WTC11 (cell line): ENCODE measurements around the gene ARMC10. TPM values are rescaled to one million over a fixed set of nuclear protein-coding genes. Genes with fewer than 3 reads are reported as not detected.

Experiments used
- ATAC-seq: fragments of 200-7000 bp; cut with Tn5 transposase; 2 replicates; pipeline ENCODE4 v1.10.0; 2021; ENCODE audit warnings: mild to moderate bottlenecking, moderate library complexity
- CTCF ChIA-PET: fragments of 300-600 bp; sonication (Branson Sonifier 250); formaldehyde crosslinking; loops from one replicate; lab custom pipeline; 2021; ENCODE audit warnings: antibody characterized with exemption; lab: Charles Lee
- POLR2A ChIA-PET: fragments of 350-600 bp; sonication (Branson Sonifier 250); formaldehyde crosslinking; loops from one replicate; lab custom pipeline; 2021; ENCODE audit warnings: antibody characterized with exemption; lab: Charles Lee
- DNase-seq: peaks from one replicate; pipeline ENCODE4 v3.0.0; 2021; ENCODE audit warnings: low spot score
- H3K27ac Mint-ChIP-seq: 2 replicates; pipeline ENCODE4 v1.8.0; 2021; ENCODE audit warnings: mixed read lengths
- H3K27me3 Mint-ChIP-seq: 2 replicates; pipeline ENCODE4 v1.8.0; 2021; ENCODE audit warnings: low read depth, mild to moderate bottlenecking, moderate library complexity, mixed read lengths
- H3K36me3 Mint-ChIP-seq: 2 replicates; pipeline ENCODE4 v1.8.0; 2021; ENCODE audit warnings: mixed read lengths
- H3K4me1 Mint-ChIP-seq: 2 replicates; pipeline ENCODE4 v1.8.0; 2022; ENCODE audit warnings: mixed read lengths
- H3K4me3 Mint-ChIP-seq: 2 replicates; pipeline ENCODE4 v1.8.0; 2021; ENCODE audit warnings: mild to moderate bottlenecking, moderate library complexity, mixed read lengths
- H3K9me3 Mint-ChIP-seq: 2 replicates; pipeline ENCODE4 v1.8.0; 2021; ENCODE audit warnings: mixed read lengths
- ARID4B ChIP-seq: sonication (generic); formaldehyde crosslinking; IDR thresholded peaks from 2 replicates; pipeline ENCODE4 v1.8.0; 2023; ENCODE audit warnings: missing genetic modification reagents, mild to moderate bottlenecking, borderline replicate concordance
- E2F5 ChIP-seq: sonication (generic); formaldehyde crosslinking; IDR thresholded peaks from 2 replicates; pipeline ENCODE4 v1.8.1; 2022; ENCODE audit warnings: mild to moderate bottlenecking, moderate library complexity, missing genetic modification reagents
- ETV6 ChIP-seq: sonication (generic); formaldehyde crosslinking; IDR thresholded peaks from 2 replicates; pipeline ENCODE4 v1.8.1; 2022; ENCODE audit warnings: mild to moderate bottlenecking, missing genetic modification reagents
- GABPB1 ChIP-seq: sonication (generic); formaldehyde crosslinking; IDR thresholded peaks from 2 replicates; pipeline ENCODE4 v1.8.1; 2023; ENCODE audit warnings: mild to moderate bottlenecking, missing genetic modification reagents
- IRF1 ChIP-seq: sonication (generic); formaldehyde crosslinking; IDR thresholded peaks from 2 replicates; pipeline ENCODE4 v1.8.0; 2023; ENCODE audit warnings: missing genetic modification reagents
- MXD4 ChIP-seq: fragments of 250-450 bp; sonication (Bioruptor Pico); IDR thresholded peaks from 2 replicates; pipeline ENCODE4 v1.8.0; 2021; ENCODE audit warnings: mild to moderate bottlenecking, moderate library complexity, borderline replicate concordance
- NFE2L1 ChIP-seq: sonication (generic); formaldehyde crosslinking; IDR thresholded peaks from 2 replicates; pipeline ENCODE4 v1.8.1; 2023; ENCODE audit warnings: missing genetic modification reagents
- NR2C2 ChIP-seq: sonication (generic); formaldehyde crosslinking; IDR thresholded peaks from 2 replicates; pipeline ENCODE4 v1.8.0; 2022; ENCODE audit warnings: mild to moderate bottlenecking, missing genetic modification reagents
- OVOL2 ChIP-seq: fragments of 250-450 bp; sonication (Bioruptor Pico); IDR thresholded peaks from 2 replicates; pipeline ENCODE4 v1.9.0; 2021; ENCODE audit warnings: mild to moderate bottlenecking, borderline replicate concordance
- PRDM15 ChIP-seq: sonication (generic); formaldehyde crosslinking; IDR thresholded peaks from 2 replicates; pipeline ENCODE4 v1.8.0; 2022; ENCODE audit warnings: missing genetic modification reagents
- PREB ChIP-seq: sonication (generic); formaldehyde crosslinking; IDR thresholded peaks from 2 replicates; pipeline ENCODE4 v1.8.1; 2022; ENCODE audit warnings: mild to moderate bottlenecking, missing genetic modification reagents, moderate library complexity, borderline replicate concordance
- PRRX2 ChIP-seq: fragments of 250-450 bp; sonication (Bioruptor Pico); IDR thresholded peaks from 2 replicates; pipeline ENCODE4 v1.8.0; 2021; ENCODE audit warnings: mild to moderate bottlenecking
- SMAD4 ChIP-seq: sonication (generic); formaldehyde crosslinking; IDR thresholded peaks from 2 replicates; pipeline ENCODE4 v1.8.0; 2022; ENCODE audit warnings: mild to moderate bottlenecking, missing genetic modification reagents
- TCF7 ChIP-seq: sonication (generic); formaldehyde crosslinking; IDR thresholded peaks from 2 replicates; pipeline ENCODE4 v1.8.0; 2022; ENCODE audit warnings: mild to moderate bottlenecking, low read depth, missing genetic modification reagents, moderate library complexity
- TEAD1 ChIP-seq: sonication (generic); formaldehyde crosslinking; IDR thresholded peaks from 2 replicates; pipeline ENCODE4 v1.8.0; 2022; ENCODE audit warnings: mild to moderate bottlenecking, missing genetic modification reagents
- TP53 ChIP-seq: sonication (generic); formaldehyde crosslinking; IDR thresholded peaks from 2 replicates; pipeline ENCODE4 v1.8.1; 2023; ENCODE audit warnings: mild to moderate bottlenecking, missing genetic modification reagents
- ZNF423 ChIP-seq: fragments of 250-450 bp; sonication (Bioruptor Pico); IDR thresholded peaks from 2 replicates; pipeline ENCODE4 v2.1.2; 2022; ENCODE audit warnings: mild to moderate bottlenecking, moderate library complexity
- ZNF425 ChIP-seq: fragments of 250-450 bp; sonication (Bioruptor Pico); conservative IDR thresholded peaks from 2 replicates; pipeline ENCODE4 v1.9.0; 2021; ENCODE audit warnings: mild to moderate bottlenecking
- total RNA-seq: library from RNA; stranded (reverse); gene quantifications from 3 replicates; pipeline ENCODE4 v1.2.3, GENCODE V29; 2021

Gene ARMC10
- total RNA-seq, 1 experiment from 2014 or later, result 35.4 TPM

GRCh38 chr7:103059471-103059870 is 15.5 kb upstream of the ARMC10 start:
- no peaks in the 10 kb centered on the region for H3K27me3 Mint-ChIP-seq
- no peak for ATAC-seq
- ChIA-PET POLR2A (no interaction called here), CTCF (no interaction called here)
- TF ChIP-seq PREB (CRISPR knock-in tag) (no peak), TCF7 (CRISPR knock-in tag) (no peak), OVOL2 (no peak), SMAD4 (CRISPR knock-in tag) (no peak), MXD4 (CRISPR knock-in tag) (no peak), ETV6 (no peak), NFE2L1 (CRISPR knock-in tag) (no peak), ZNF425 (CRISPR knock-in tag) (no peak), PRRX2 (CRISPR knock-in tag) (no peak), ARID4B (CRISPR knock-in tag) (no peak), NR2C2 (no peak), PRDM15 (no peak), TP53 (no peak), GABPB1 (no peak), IRF1 (CRISPR knock-in tag) (no peak), TEAD1 (CRISPR knock-in tag) (no peak), E2F5 (CRISPR knock-in tag) (no peak), ZNF423 (no peak)
- no peak overlapping the region for H3K4me3 Mint-ChIP-seq
- H3K27ac Mint-ChIP-seq, result no peak overlapping the region
- DNase-seq, result no peak
- no peaks in the 10 kb centered on the region for H3K9me3 Mint-ChIP-seq
- peaks cover 2% of the 10 kb centered on the region for H3K36me3 Mint-ChIP-seq
- H3K4me1 Mint-ChIP-seq, result peaks cover 7% of the 10 kb centered on the region; the same call in 1 of the 2 replicates
